ENCODE data around the gene MAPKBP1.
"Not testable (repeated sequence)": the region's sequence is repeated elsewhere in the genome, so short reads cannot be mapped to it uniquely, and the experiment has no call there.

The MAPKBP1 gene

GRCh38 chr15:41827290-41827879, 53.1 kb downstream of the MAPKBP1 start:
- TF ChIP-seq CTCF (IDR thresholded peaks at IDR 0.05; ENCODE audit: borderline replicate concordance, insufficient read depth, low read depth, low read length), result no peak
- peak overlapping the region; percentile 56 for H3K4me3 ChIP-seq (ENCODE audit: low read depth, low read length)

GRCh38 chr15:41827880-41828806, 53.9 kb downstream of the MAPKBP1 start, which contains the start of gene JMJD7:
Gene JMJD7, plus strand, starts transcription at chr15:41828092. Its CDS starts 33 bp downstream, at chr15:41828125.
- peak within 1 kb of the TSS; percentile 99 for H3K4me3 ChIP-seq (ENCODE audit: low read depth, low read length)
- TF ChIP-seq CTCF (IDR thresholded peaks at IDR 0.05; ENCODE audit: borderline replicate concordance, insufficient read depth, low read depth, low read length), result no peak

- TF ChIP-seq CTCF (IDR thresholded peaks at IDR 0.05; ENCODE audit: borderline replicate concordance, insufficient read depth, low read depth, low read length), result no peak
- H3K4me3 ChIP-seq (ENCODE audit: low read depth, low read length), result no peak overlapping the region
These were observed 54.5 kb downstream of the MAPKBP1 start for GRCh38 chr15:41828807-41829141.

DNA sequence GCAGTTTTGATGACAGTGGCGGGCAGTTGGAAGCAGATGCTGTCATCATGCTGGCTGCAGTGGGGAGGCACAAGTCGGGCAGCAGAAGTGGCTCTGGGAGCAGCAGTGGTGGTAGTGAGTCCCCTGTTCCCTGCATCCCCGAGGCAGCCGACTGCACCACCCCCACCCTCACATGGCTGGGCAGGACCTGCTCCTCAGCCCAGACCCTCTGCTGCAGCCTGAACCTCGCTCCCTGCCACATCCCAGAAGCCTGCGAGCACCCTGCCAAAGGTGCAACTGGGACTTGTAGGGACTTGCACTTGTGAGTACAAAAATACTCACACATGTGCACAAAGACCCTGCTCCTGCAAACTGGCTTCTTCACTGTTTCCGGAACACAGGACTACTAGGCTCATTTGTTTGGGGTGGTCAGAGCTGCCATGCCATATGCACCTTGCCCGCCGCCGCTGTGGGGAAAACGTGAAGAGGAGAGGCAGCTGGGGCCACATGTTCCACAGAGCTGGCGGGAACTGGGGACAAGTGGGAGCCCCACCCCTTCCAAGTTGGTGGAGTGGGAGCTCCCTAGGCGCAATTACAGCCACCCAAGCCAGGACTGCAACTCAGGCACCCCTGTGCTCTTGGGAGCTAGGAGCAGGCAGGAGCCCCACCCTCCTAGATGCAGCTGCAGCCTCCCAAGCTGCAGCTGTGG, 55.8 kb downstream of the MAPKBP1 start:
- no peak overlapping the region for H3K4me3 ChIP-seq (ENCODE audit: low read depth, low read length)
- no peak for TF ChIP-seq CTCF (IDR thresholded peaks at IDR 0.05; ENCODE audit: borderline replicate concordance, insufficient read depth, low read depth, low read length)

GRCh38 chr15:41831291-41831690, 57.0 kb downstream of the MAPKBP1 start:
- not testable (repeated sequence) for H3K4me3 ChIP-seq (ENCODE audit: low read depth, low read length)

- no peak for TF ChIP-seq CTCF (IDR thresholded peaks at IDR 0.05; ENCODE audit: borderline replicate concordance, insufficient read depth, low read depth, low read length)
- no peak overlapping the region for H3K4me3 ChIP-seq (ENCODE audit: low read depth, low read length)
These were observed 57.9 kb downstream of the MAPKBP1 start for GRCh38 chr15:41832208-41832607.

DNA sequence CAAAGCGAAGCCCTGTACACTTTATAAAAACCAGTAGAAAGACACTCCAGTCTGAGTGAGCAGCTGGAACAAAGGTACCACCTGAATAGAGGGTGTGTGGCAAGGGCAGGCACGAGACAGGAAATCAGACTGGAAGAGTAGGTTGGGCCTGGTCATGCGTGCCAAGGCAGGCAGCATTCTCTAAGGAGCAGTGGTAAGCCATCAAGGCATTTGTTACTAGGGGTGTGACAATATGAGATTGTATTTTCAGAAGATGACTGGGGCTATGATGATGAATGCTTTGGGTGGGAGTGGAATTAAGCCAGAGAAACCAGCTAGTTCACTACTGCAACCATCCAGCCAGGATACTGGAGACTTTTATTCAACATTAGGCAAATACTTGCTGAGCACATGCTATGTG, 58.6 kb downstream of the MAPKBP1 start:
- no peak for TF ChIP-seq CTCF (IDR thresholded peaks at IDR 0.05; ENCODE audit: borderline replicate concordance, insufficient read depth, low read depth, low read length)
- no peak overlapping the region for H3K4me3 ChIP-seq (ENCODE audit: low read depth, low read length)

Measured in GM12875 (cell line).